Measurements from ENCODE around the gene CELSR1. TPM values are rescaled to one million over a fixed set of nuclear protein-coding genes. Genes with fewer than 3 reads are reported as not detected.

CELSR1 gene
- total RNA-seq, 1 experiment from 2014 or later = 22.6 TPM

DNA sequence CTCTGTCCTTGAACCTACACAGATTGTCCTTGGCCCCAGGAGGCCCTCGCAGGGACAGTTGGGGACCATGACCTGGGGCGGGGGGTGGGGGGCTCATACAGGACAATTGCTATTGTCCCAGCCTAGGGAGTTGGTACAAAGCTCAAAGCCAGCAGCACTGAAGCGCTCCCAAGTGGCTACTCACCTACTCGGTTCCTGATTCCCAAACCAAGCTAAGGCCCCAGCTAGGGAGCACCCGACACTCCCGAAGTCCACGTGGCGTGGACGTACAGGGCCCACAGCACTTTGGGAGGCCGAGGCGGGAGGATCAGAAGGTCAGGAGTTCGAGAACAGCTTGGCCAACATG lies 80.6 kb downstream of the CELSR1 start:
- TF ChIP-seq, protein P1, sequence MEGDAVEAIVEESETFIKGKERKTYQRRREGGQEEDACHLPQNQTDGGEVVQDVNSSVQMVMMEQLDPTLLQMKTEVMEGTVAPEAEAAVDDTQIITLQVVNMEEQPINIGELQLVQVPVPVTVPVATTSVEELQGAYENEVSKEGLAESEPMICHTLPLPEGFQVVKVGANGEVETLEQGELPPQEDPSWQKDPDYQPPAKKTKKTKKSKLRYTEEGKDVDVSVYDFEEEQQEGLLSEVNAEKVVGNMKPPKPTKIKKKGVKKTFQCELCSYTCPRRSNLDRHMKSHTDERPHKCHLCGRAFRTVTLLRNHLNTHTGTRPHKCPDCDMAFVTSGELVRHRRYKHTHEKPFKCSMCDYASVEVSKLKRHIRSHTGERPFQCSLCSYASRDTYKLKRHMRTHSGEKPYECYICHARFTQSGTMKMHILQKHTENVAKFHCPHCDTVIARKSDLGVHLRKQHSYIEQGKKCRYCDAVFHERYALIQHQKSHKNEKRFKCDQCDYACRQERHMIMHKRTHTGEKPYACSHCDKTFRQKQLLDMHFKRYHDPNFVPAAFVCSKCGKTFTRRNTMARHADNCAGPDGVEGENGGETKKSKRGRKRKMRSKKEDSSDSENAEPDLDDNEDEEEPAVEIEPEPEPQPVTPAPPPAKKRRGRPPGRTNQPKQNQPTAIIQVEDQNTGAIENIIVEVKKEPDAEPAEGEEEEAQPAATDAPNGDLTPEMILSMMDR (conservative IDR thresholded peaks at IDR 0.05) = no peak
- Histone ChIP-seq H3K56ac (ENCODE audit: insufficient read length, low read depth, low read length) (no peak overlapping the region), H2BK15ac (ENCODE audit: low read depth, low read length) (no peak overlapping the region), H2AFZ (ENCODE audit: low read length) (no peak overlapping the region), H4K8ac (replicated peaks; ENCODE audit: insufficient read length, low read depth, low read length) (no peak overlapping the region), H3T11ph (ENCODE audit: low read length) (no peak overlapping the region), H2BK120ac (ENCODE audit: low read depth, low read length, poor library complexity, severe bottlenecking) (no peak overlapping the region), H3K79me2 (ENCODE audit: insufficient read depth, low read length) (no peaks in the 10 kb centered on the region), H4K20me1 (ENCODE audit: control insufficient read depth, insufficient read depth, insufficient read length) (no peaks in the 10 kb centered on the region), H3K27me3 (ENCODE audit: insufficient read depth, low read length) (no peaks in the 10 kb centered on the region; the same call in 1 of the 2 replicates), H3K14ac (ENCODE audit: insufficient read depth, low read length) (no peak overlapping the region; the same call in 1 of the 2 replicates), H2BK20ac (ENCODE audit: low read depth, low read length, poor library complexity, severe bottlenecking) (no peak overlapping the region), H4K5ac (ENCODE audit: insufficient read length, low read depth, low read length) (no peak overlapping the region), H2AK5ac (ENCODE audit: insufficient read length, low read length) (no peak overlapping the region), H3K4ac (ENCODE audit: low read depth, low read length) (no peak overlapping the region), H4K91ac (ENCODE audit: insufficient read length, low read depth, low read length) (no peak overlapping the region), H3K18ac (ENCODE audit: insufficient read length, low read depth, low read length) (no peak overlapping the region), H2BK5ac (ENCODE audit: insufficient read length, low read length) (no peak overlapping the region), H3K4me1 (ENCODE audit: insufficient read depth, low read length) (no peaks in the 10 kb centered on the region), H2BK12ac (ENCODE audit: insufficient read length, low read depth, low read length) (no peak overlapping the region), H3K23ac (ENCODE audit: insufficient read length, low read depth, low read length) (no peak overlapping the region), H3K9ac (ENCODE audit: extremely low read depth, insufficient read length, low read length) (no peak overlapping the region), H3K4me2 (ENCODE audit: insufficient read depth, insufficient read length, low read length) (no peak overlapping the region), H3K27ac (ENCODE audit: insufficient read length, low read depth, low read length) (no peak overlapping the region), H3K79me1 (ENCODE audit: insufficient read depth, low read depth, low read length, poor library complexity, severe bottlenecking) (no peaks in the 10 kb centered on the region), H3K23me2 (ENCODE audit: insufficient read length, low read depth, low read length, poor library complexity, severe bottlenecking) (no peaks in the 10 kb centered on the region), H3K9me3 (ENCODE audit: control insufficient read depth, low read depth, low read length) (no peaks in the 10 kb centered on the region)
- H3K27me3 Mint-ChIP-seq (ENCODE audit: low read depth) = no peaks in the 10 kb centered on the region
- no peaks in the 10 kb centered on the region for H3K9me3 Mint-ChIP-seq
- no peak for DNase-seq
- no peak overlapping the region for H3K4me3 Mint-ChIP-seq
- H3K36me3 Mint-ChIP-seq (ENCODE audit: insufficient read depth in 1 of 3, low read depth in 3 of 3) = peaks cover 0 to 14% (median 5%) of the 10 kb centered on the region in 3 experiments; a peak in 2 of 7 replicates
- no peak overlapping the region for H3K27ac Mint-ChIP-seq
- no CpG with 5 or more reads among the region's 12 CpGs for WGBS (ENCODE audit: extremely low coverage, insufficient read length, low lambda C conversion rate)
- peaks cover 18 to 24% of the 10 kb centered on the region in 2 experiments for H3K4me1 Mint-ChIP-seq

Measured in H9 (cell line).